Gastrocnemius medialis (tissue), 4 donors: Measurements from ENCODE around the gene SEMA3E.

Experiments
- POLR2A ChIP-seq, 2 donors: fragments of 450-650 bp; IDR thresholded peaks; one replicate each; pipeline ENCODE4 v1.6.1; 2017; ENCODE audit warnings: antibody characterized with exemption in 2 of 2, mild to moderate bottlenecking in 2 of 2, moderate library complexity in 2 of 2
- TF ChIP-seq, protein P1 (sequence below), 5 experiments: fragments of 450-650 bp in 3 of 5; fragments of 200-600 bp in 2 of 5; sonication (generic) in 2 of 5; IDR thresholded peaks in 4 of 5; conservative IDR thresholded peaks in 1 of 5; 1 replicate in 4 of 5; 2 replicates in 1 of 5; pipeline ENCODE4 v1.5.1; 2016 to 2019; ENCODE audit warnings: antibody characterized with exemption in 5 of 5, mild to moderate bottlenecking in 3 of 5, moderate library complexity in 3 of 5

DNA sequence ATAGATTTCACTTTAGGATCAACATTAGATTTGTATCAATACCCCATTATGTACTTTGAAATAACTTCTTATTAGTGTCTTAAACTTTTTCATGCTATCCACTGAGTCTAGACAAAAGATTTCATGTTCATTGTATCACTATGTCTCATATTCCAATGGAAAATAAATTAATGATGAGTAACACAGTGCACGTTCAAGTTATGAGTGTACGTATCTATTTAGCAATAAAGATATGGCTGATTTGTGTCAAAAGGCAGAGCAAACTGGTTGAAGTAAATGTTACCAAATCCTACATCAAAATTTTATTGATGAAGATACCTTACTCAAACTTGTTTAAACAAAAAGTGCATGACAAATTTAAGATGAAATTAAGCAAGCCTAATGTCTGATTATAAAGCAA lies 102.4 kb downstream of the SEMA3E start:
- TF ChIP-seq POLR2A (IDR thresholded peaks at IDR 0.05) = no peak
- TF ChIP-seq, protein P1, sequence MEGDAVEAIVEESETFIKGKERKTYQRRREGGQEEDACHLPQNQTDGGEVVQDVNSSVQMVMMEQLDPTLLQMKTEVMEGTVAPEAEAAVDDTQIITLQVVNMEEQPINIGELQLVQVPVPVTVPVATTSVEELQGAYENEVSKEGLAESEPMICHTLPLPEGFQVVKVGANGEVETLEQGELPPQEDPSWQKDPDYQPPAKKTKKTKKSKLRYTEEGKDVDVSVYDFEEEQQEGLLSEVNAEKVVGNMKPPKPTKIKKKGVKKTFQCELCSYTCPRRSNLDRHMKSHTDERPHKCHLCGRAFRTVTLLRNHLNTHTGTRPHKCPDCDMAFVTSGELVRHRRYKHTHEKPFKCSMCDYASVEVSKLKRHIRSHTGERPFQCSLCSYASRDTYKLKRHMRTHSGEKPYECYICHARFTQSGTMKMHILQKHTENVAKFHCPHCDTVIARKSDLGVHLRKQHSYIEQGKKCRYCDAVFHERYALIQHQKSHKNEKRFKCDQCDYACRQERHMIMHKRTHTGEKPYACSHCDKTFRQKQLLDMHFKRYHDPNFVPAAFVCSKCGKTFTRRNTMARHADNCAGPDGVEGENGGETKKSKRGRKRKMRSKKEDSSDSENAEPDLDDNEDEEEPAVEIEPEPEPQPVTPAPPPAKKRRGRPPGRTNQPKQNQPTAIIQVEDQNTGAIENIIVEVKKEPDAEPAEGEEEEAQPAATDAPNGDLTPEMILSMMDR (IDR thresholded peaks at IDR 0.05 in 4 of 5, conservative IDR thresholded peaks at IDR 0.05 in 1 of 5) = no peak
